ENCODE measurements around the gene N4BP2. TPM values are rescaled to one million over a fixed set of nuclear protein-coding genes. Genes with fewer than 3 reads are reported as not detected.
"Not testable (repeated sequence)": the region's sequence is repeated elsewhere in the genome, so short reads cannot be mapped to it uniquely, and the experiment has no call there.

The N4BP2 gene
- polyA plus RNA-seq, 3 donors, result 1.7 to 3.0 (median 1.9) TPM

GRCh38 chr4:40066651-40067050, 10.0 kb downstream of the N4BP2 start:
- 93 to 95% (median 94%) methylated on average over 3 of the region's 3 CpGs for WGBS, 3 donors
- H3K27ac ChIP-seq (ENCODE audit: low read depth, low read length), result no peak overlapping the region

GRCh38 chr4:40070387-40070786, 13.7 kb downstream of the N4BP2 start:
- 95 to 100% (median 97%) methylated on average over 1 of the region's 1 CpG for WGBS, 3 donors
- no peak overlapping the region for H3K27ac ChIP-seq (ENCODE audit: low read depth, low read length)

GRCh38 chr4:40086421-40086820, 29.8 kb downstream of the N4BP2 start:
- 96 to 98% (median 96%) methylated on average over 8 of the region's 8 CpGs for WGBS, 3 donors
- no peak overlapping the region for H3K27ac ChIP-seq (ENCODE audit: low read depth, low read length)

- H3K27ac ChIP-seq (ENCODE audit: low read depth, low read length), result no peak overlapping the region
- 89 to 100% (median 99%) methylated on average over 10 of the region's 10 CpGs for WGBS, 3 donors
These were observed 31.2 kb downstream of the N4BP2 start for GRCh38 chr4:40087799-40088366.

GRCh38 chr4:40093400-40093799, 36.8 kb downstream of the N4BP2 start:
- not testable (repeated sequence) for H3K27ac ChIP-seq (ENCODE audit: low read depth, low read length)
- WGBS, 3 donors, result 96 to 99% (median 98%) methylated on average over 10 of the region's 10 CpGs

GRCh38 chr4:40099010-40099409, 42.4 kb downstream of the N4BP2 start:
- 92 to 98% (median 94%) methylated on average over 8 of the region's 8 CpGs for WGBS, 3 donors
- H3K27ac ChIP-seq (ENCODE audit: low read depth, low read length), result no peak overlapping the region

GRCh38 chr4:40107150-40107549, 50.5 kb downstream of the N4BP2 start:
- H3K27ac ChIP-seq (ENCODE audit: low read depth, low read length), result not testable (repeated sequence)
- WGBS, 3 donors, result 94 to 100% (median 98%) methylated on average over 4 of the region's 4 CpGs

GRCh38 chr4:40112027-40112792, 55.6 kb downstream of the N4BP2 start:
- WGBS, 3 donors, result 98 to 100% (median 98%) methylated on average over 3 of the region's 3 CpGs
- no peak overlapping the region for H3K27ac ChIP-seq (ENCODE audit: low read depth, low read length)

GRCh38 chr4:40114206-40114605, 57.6 kb downstream of the N4BP2 start:
- H3K27ac ChIP-seq (ENCODE audit: low read depth, low read length), result no peak overlapping the region
- 72 to 97% (median 77%) methylated on average over 1 of the region's 1 CpG for WGBS, 3 donors

GRCh38 chr4:40118861-40119260, 62.2 kb downstream of the N4BP2 start:
- no peak overlapping the region for H3K27ac ChIP-seq (ENCODE audit: low read depth, low read length)
- WGBS, 3 donors, result 68 to 91% (median 86%) methylated on average over 1 of the region's 1 CpG

GRCh38 chr4:40119344-40119743, 62.7 kb downstream of the N4BP2 start:
- no peak overlapping the region for H3K27ac ChIP-seq (ENCODE audit: low read depth, low read length)
- 91 to 93% (median 91%) methylated on average over 3 of the region's 3 CpGs for WGBS, 3 donors

- WGBS, 3 donors, result 40 to 83% (median 45%) methylated on average over 4 of the region's 4 CpGs
- no peak overlapping the region for H3K27ac ChIP-seq (ENCODE audit: low read depth, low read length)
These were observed 64.9 kb downstream of the N4BP2 start for GRCh38 chr4:40121515-40121914.

GRCh38 chr4:40122941-40123340, 66.3 kb downstream of the N4BP2 start:
- WGBS, 3 donors, result 95 to 100% (median 96%) methylated on average over 1 of the region's 1 CpG
- H3K27ac ChIP-seq (ENCODE audit: low read depth, low read length), result no peak overlapping the region

- no peak overlapping the region for H3K27ac ChIP-seq (ENCODE audit: low read depth, low read length)
These were observed 68.0 kb downstream of the N4BP2 start for GRCh38 chr4:40124690-40125089.

- H3K27ac ChIP-seq (ENCODE audit: low read depth, low read length), result no peak overlapping the region
These were observed 73.9 kb downstream of the N4BP2 start for GRCh38 chr4:40130401-40131036.

GRCh38 chr4:40132816-40133215, 76.2 kb downstream of the N4BP2 start:
- H3K27ac ChIP-seq (ENCODE audit: low read depth, low read length), result no peak overlapping the region
- WGBS, 3 donors, result 59 to 96% (median 94%) methylated on average over 1 of the region's 1 CpG

GRCh38 chr4:40134206-40134917, 77.7 kb downstream of the N4BP2 start:
- peak overlapping the region; percentile 55 for H3K27ac ChIP-seq (ENCODE audit: low read depth, low read length)
- 62 to 88% (median 85%) methylated on average over 1 of the region's 1 CpG for WGBS, 3 donors

GRCh38 chr4:40136202-40136601, 79.6 kb downstream of the N4BP2 start:
- WGBS, 3 donors, result 83 to 98% (median 97%) methylated on average over 9 of the region's 9 CpGs
- not testable (repeated sequence) for H3K27ac ChIP-seq (ENCODE audit: low read depth, low read length)

GRCh38 chr4:40140196-40140595, 83.5 kb downstream of the N4BP2 start:
- no peak overlapping the region for H3K27ac ChIP-seq (ENCODE audit: low read depth, low read length)

All from adipose tissue (tissue), 3 donors.